DND-41 (cell line): ENCODE results near the gene DDX20.

Experiments used
- EZH2 ChIP-seq: IDR thresholded peaks from 3 replicates; pipeline ENCODE4 v1.6.1; 2012; ENCODE audit warnings: borderline replicate concordance, low read depth, mild to moderate bottlenecking, moderate library complexity, low read length, inconsistent platforms; ENCODE audit not compliant: severe bottlenecking
- TF ChIP-seq, protein P1 (sequence below): IDR thresholded peaks from 2 replicates; pipeline ENCODE4 v1.5.1; 2012; ENCODE audit warnings: borderline replicate concordance, low read length, moderate library complexity, mild to moderate bottlenecking; ENCODE audit not compliant: poor library complexity, severe bottlenecking; ENCODE audit errors: extremely low read depth

DNA sequence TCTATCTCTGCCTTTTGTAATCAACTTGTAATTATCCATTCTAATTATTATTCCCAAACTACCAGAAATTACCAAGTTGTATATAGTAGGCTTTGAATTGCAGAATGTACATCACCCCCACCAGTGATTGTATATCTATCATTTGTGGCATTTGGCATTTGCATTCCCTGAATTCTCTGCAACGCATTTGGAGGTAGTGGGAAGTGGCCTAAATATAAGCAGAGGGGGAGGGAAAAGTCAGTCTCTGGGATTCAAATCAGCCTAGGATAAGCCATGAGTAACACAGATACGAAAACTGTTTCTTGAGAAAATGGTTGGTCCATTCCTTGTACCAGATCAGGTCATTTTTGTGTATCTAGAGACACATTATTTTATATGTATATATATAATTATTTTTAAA is 20.7 kb downstream of the DDX20 start:
- TF ChIP-seq, protein P1, sequence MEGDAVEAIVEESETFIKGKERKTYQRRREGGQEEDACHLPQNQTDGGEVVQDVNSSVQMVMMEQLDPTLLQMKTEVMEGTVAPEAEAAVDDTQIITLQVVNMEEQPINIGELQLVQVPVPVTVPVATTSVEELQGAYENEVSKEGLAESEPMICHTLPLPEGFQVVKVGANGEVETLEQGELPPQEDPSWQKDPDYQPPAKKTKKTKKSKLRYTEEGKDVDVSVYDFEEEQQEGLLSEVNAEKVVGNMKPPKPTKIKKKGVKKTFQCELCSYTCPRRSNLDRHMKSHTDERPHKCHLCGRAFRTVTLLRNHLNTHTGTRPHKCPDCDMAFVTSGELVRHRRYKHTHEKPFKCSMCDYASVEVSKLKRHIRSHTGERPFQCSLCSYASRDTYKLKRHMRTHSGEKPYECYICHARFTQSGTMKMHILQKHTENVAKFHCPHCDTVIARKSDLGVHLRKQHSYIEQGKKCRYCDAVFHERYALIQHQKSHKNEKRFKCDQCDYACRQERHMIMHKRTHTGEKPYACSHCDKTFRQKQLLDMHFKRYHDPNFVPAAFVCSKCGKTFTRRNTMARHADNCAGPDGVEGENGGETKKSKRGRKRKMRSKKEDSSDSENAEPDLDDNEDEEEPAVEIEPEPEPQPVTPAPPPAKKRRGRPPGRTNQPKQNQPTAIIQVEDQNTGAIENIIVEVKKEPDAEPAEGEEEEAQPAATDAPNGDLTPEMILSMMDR = no peak
- TF ChIP-seq EZH2 = no peak
